HL-60/S4 treated with retinoic acid at 250 ng/mL for 4 days and 3 days (cell line): ENCODE data around the gene DDX21.
"Not testable (repeated sequence)": the region's sequence is repeated elsewhere in the genome, so short reads cannot be mapped to it uniquely, and the experiment has no call there.

Source experiments
- in situ Hi-C: fragments of 300-500 bp; cut with MboI; formaldehyde crosslinking; loops from 2 replicates; pipeline ENCODE4 v1.7.0; 2022; ENCODE audit warnings: low sequenced_read_pairs

DDX21 gene

DNA sequence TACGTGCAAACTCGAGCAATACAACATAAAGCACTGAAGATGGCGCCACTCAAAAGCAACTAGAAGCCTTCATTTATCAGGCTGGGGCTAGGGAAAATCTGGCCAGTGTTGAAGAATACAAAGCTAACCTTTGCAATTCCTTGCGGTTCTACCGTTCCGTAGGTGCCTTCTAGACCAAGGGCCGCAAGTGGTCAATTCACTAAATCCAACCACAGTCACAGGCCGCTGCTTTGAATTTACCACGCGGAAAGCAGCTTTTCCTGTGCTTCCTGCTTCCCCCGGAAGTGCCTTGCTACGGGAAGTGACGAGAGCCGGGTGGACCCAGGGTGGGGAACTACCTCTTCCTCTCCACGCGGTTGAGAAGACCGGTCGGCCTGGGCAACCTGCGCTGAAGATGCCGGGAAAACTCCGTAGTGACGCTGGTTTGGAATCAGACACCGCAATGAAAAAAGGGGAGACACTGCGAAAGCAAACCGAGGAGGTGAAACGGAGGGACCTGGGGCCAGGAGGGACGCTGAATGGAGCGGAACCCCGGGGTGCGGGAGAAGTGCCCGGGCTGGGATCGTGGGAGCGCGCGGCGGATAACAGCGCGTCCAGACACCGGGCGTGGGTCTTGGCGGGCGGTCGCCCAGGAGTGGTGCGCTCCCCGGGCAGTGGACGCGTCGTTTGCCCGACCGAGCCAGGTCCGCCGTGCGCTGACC is at the start of gene DDX21:
DDX21 (plus strand) TSS at position 339 of the 701 bp plus-strand sequence; CDS start at position 395, 56 bp downstream.
- in situ Hi-C loops: no loop called here

DNA sequence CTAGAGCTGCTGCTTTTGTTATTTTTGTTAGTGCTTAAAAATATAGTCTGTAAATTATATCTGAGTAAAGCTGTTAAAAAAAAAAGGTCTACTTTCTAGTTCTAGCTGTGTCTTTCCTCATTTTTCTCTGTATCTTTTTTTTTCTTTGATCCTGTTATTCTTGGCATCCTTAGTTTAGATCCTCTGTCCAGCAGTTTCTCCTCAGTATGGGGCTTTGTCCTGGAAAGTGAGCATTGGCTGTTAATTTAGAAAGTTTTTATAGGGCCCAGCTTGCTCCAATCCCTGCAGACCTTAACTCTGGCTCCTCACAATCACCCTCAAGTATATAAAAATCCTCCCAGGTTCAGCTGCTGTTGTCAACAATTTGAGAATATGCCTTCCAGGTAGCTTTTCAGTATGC is 31.4 kb upstream of the DDX21 start:
- in situ Hi-C loops: no loop called here

DNA sequence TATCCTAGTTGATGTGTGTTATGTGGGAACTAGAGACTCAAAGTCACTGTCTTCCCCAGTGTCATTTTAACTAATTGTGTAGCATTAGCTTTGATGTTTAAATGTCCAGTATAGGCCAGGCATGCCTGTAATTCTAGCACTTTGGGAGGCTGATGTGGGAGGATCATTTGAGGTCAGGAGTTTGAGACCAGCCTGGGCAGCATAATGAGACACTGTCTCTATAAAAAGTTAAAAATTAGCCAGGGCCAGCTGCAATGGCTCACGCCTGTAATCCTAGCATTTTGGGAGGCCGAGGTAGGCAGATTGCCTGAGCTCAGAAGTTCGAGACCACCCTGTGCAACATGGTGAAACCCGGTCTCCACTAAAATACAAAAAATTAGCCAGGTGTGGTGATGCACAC is 30.5 kb upstream of the DDX21 start:
- in situ Hi-C loops: no loop called here

DNA sequence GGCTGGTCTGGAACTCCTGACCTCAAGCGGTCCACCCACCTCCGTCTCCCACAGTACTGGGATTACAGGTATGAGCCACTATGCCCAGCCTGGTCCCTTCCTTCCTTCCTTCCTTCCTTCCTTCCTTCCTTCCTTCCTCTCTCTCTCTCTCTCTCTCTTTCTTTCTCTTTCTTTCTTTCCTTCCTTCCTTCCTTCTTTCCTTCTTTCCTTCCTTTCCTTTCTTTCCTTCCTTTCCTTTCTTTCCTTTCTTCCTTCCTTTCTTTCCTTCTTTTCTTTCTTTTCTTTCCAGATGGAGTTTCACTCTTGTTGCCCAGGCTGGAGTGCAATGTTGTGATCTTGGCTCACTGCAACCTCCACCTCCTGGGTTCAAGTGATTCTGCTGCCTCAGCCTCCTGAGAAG is 26.8 kb upstream of the DDX21 start:
- in situ Hi-C loops: not testable (repeated sequence)

DNA sequence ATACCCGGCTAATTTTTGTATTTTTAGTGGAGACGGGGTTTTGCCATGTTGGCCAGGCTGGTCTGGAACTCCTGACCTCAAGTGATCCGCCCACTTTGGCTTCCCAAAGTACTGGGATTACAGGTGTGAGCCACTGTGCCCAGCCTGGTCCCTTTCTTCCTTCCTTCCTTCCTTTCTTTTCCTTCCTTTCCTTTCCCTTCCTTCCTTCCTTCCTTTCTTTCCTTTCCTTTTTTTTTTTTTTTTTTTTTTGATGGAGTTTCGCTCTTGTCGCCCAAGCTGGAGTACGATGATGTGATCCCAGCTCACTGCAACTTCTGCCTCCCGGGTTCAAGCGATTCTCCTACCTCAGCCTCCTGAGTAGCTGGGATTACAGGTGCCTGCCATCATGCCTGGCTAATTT is 26.1 kb upstream of the DDX21 start:
- in situ Hi-C loops: not testable (repeated sequence)

DNA sequence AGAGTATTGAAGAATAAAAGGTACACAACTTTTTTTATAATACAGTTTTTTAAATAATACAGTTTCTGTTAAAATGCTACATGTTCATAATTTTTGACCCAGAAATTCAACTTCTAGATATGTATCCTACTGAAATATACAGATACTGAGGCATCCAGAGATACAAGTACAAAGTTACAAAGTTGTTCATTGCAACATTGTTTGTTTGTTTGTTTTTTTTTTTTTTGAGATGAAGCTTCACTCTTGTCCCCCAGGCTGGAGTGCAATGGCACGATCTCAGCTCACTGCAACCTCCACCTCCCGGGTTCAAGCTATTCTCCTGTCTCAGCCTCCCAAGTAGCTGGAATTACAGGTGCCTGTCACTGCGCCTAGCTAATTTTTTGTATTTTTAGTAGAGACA is 23.1 kb upstream of the DDX21 start:
- in situ Hi-C loops: not testable (repeated sequence)

DNA sequence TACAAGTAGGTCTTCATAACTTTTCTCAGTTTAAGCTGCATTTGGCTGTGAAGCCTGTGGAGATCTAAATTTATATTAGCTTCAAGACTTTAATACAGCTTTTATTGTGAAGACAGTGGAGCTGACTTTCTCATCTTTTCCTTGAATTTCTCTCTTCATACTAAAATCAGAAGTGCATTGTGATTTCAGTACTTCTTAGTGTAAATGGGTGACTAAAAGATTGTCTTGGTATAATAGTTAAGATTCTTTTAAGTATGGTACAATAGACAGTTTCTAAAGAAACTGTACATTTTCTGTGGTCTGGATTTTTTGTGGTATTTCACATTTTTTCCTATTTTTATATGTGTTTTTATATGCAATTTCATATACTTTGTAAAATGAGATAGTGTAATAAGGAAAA is 21.0 kb upstream of the DDX21 start:
- in situ Hi-C loops: no loop called here

DNA sequence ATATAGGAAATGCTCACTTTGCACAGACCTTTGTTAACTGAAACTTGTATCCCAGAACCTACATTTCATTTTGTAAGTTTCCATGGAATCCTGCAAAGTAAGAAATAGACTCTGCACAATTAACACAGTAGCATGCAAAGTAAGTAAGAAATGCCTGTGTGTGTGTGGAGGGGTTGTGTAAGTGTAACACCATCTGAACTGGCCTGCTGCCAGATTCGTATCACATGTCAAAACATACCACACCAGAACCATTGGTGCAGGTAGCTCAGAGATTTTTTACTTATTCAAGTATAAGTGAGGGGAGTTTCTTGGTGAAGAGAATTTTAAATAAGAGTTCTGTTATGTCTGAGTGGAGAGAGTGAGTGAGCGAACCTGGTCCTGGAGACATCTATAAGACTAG is 17.9 kb upstream of the DDX21 start:
- in situ Hi-C loops: no loop called here

DNA sequence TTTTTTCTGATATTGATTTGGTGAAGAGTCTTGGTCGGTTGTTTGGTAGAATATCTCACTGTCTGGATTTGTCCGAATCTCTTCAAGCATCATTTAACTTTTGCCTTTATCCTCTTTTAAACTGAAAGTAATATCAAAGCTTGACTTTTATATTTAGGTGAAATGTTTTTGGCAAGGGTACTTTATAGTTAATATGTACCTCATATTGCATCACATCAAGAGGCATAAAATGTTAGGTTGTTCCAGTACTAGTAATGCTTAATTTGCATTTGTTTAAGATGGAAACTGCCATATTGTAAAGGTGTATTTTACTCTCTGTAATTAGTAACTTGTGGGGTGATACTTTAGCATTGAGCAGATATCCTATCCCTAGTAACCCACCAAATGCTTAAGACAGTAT is 17.1 kb upstream of the DDX21 start:
- in situ Hi-C loops: no loop called here

DNA sequence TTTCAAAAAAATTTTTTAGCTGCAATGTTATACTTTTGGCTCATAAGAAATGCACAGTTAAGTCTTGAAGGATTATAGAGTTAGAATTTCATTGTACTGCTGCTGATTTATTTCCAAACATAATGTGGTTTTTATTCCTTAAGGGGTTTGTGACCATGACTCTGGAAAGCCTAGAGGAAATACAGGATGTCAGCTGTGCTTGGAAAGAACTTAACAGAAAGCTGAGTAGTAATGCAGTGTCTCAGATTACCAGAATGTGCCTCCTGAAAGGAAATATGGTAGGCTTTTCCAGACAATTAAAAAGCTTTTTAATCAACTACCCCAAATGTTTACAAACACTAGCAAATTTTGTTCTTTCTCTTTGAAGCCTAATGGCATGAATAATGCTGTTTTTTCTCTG is 15.1 kb upstream of the DDX21 start:
- in situ Hi-C loops: not testable (repeated sequence)

DNA sequence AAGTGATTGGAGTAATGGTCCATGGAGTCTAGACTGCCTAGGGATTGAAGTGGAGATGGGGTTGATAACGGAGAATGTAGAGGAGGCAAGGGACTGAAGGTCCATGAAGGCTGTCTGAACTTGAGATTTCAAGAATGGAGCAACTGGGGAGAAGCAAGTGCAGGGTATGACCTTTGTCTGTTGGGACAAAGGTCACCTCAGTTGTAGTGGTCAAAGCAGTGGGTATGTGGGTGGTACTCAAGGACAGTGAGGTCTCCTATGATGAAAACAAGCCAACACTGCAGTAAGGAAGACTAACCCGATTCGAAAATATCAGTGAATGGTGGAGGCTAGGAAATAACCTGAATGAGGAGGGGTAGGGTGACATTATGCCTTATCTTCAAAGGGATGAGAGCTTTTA is 5.4 kb upstream of the DDX21 start:
- in situ Hi-C loops: no loop called here

DNA sequence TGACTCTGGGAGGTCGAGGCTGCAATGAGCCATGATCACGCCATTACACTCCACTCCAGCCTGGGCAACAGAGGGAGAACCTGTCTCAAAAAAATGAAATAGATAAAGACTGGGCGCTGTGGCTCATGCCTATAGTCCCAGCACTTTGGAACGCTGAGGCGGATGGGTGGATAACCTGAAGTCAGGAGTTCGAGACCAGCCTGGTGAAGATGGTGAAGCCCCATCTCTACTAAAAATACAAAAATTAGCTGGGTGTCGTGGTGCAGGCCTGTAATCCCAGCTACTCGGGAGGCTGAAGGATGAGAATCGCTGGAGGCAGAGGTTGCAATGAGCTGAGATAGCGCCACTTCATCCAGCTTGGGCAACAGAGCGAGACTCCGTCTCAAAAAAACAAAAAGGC is 1.1 kb upstream of the DDX21 start:
- in situ Hi-C loops: no loop called here

DNA sequence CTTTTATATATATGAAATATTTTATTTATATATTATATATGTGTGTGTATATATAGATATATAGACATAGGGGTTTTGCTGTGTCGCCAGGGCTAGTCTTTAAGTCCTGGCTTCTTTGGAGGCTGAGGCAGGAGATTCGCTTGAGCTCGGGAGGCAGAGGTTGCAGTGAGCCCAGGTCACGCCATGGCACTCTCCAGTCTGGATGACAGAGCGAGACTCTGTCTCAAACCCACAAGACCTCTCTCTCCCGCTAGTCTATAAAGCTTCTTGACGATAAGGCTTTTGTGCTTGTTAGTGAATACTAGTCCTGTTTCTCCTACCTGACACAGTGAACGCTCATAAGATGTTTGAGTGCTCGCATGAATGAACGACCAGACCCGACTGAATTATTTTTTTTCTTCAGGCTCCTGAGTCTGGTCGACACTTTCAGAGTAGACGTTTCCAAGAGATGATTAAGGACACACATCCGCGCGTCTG is 577 bp upstream of the DDX21 start:
- in situ Hi-C loops: no loop called here

DNA sequence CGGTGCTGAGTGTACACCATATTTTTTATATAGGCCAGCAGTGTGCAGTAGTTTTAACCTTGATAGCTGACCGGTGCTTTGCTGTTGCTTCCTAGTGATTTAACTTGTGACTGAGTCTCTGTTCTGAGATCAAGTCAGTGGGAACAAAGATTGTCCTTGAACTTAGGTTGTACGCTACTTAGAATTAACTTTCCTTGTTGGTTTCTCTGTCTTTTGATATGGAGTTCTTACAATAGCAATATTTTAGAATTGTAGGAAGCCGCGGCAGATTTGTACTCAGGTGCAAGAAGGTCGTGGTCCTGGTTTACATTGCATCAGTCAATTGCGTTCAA is 1.3 kb downstream of the DDX21 start:
- in situ Hi-C loops: no loop called here

DNA sequence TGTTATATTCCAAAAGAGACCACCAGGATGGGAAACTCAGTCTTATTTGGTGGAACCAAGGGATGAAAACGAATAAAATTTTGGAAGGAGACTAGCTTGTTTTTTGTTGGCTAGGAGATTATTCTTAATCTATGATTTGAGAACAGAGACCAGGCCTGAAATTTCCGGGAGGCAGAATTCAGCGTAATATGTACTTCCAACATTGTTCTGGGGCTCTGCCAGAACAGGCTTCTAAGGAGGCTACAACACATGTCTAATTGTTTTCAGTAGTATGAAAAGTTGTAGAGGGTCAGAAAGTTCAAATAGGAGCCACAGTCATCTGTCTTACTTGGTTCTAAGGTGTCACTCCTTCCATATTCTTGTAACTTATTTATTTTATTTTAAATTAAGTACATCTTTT is 1.7 kb downstream of the DDX21 start:
- in situ Hi-C loops: no loop called here

DNA sequence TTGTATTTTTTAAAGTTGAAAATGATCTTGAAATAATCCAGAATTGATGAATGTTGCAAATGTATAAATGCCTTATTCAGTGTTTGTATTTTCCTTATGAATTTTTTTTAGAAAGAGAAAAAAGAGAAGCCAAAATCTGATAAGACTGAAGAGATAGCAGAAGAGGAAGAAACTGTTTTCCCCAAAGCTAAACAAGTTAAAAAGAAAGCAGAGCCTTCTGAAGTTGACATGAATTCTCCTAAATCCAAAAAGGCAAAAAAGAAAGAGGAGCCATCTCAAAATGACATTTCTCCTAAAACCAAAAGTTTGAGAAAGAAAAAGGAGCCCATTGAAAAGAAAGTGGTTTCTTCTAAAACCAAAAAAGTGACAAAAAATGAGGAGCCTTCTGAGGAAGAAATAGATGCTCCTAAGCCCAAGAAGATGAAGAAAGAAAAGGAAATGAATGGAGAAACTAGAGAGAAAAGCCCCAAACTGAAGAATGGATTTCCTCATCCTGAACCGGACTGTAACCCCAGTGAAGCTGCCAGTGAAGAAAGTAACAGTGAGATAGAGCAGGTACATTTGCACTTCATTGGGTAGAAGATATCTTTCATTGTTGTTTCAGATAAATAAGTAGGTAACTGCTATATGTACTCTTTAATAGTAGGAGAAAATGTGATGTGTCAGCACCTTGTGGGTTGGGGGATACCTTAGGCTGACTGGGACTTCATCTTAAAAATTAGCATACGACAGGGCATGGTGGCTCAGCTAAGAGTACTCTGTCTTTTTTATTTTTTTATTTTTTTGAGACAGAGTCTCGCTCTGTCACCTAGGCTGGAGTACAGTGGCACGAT is 3.9 kb downstream of the DDX21 start:
- in situ Hi-C loops: no loop called here

DNA sequence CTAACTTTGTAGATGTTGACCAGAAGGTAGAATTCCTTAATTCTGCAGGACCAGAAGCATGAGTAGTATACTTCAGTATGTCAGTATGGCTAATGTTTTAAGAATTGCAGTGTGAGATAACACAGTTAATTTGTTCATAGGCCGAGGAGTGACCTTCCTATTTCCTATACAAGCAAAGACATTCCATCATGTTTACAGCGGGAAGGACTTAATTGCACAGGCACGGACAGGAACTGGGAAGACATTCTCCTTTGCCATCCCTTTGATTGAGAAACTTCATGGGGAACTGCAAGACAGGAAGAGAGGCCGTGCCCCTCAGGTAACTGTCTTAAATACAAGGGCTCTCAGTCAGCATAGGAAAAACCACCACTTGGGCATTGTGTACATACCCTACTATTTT is 7.2 kb downstream of the DDX21 start:
- in situ Hi-C loops: no loop called here

DNA sequence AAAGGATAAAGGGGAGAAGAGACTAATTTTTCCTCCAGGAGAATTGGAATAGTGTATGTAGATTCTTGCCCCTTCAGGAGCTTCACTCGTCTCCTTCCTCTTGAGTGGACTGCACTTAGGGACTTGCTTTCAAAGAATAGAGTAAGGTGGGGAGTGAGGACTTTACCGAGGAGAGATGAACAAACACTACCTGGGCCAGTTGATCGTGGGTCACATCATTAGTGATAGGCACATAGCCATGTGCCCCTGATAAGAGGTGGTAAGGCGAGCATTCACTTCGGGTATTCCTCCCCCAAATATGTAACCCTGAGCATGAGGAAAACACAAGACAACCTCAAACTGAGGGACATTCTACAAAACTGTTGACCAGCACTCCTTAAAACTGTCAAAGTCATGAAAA is 18.0 kb downstream of the DDX21 start:
- in situ Hi-C loops: no loop called here

DNA sequence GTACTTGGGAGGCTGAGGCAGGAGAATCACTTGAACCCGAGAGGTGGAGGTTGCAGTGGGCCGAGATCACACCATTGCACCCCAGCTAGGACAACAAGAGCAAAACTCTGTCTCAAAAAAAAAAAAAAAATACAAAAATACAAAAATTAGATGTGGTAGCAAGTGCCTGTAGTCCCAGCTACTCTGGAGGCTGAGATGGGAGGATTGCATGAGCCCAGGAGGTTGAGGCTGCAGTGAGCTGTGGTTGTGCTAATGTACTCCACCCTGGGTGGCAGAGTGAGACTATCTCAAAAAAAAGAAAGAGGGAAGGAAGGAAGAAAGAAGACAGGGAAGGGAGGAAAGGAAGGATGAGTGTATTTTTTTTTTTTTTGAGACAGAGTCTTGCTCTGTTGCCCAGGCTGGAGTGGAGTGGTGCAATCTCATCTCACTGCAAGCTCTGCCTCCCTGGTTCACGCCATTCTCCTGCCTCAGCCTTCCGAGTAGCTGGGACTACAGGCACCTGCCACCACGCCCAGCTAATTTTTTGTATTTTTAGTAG is 20.0 kb downstream of the DDX21 start:
- in situ Hi-C loops: not testable (repeated sequence)

DNA sequence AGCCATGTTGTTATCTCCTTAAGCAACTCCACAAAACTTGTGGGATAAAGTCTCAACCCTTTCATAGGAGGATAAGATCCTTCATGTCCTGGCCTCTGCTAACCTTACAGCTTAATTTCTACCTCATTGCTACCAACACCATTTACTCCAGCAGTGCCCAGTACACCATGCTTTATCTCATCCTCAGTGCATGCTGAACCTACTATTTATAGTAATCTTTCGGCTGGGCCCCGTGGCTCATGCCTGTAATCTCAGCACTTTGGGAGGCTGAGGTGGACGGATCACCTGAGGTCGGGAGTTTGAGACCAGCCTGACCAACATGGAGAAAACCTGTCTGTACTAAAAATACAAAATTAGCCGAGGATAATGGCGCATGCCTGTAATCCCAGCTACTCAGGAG is 23.8 kb downstream of the DDX21 start:
- in situ Hi-C loops: not testable (repeated sequence)

DNA sequence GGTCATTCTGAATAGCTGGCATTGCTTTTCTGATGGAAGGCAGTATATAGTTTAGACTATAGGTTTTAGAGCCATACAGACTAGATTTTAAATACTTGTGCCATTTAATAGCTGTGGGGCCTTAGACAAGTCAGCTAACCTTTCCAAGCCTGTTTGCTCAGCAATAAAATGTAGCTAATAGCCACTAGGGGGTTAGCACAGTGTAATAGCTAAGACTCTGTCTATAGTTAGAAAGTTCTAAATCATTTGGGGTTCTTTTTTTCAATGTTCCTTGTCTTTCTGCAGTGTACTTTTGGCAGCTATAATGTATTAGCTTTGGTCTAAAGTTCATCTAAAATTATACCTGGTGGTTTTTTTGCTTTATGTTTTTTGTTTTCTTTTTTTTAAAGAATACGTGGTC is 25.1 kb downstream of the DDX21 start:
- in situ Hi-C loops: no loop called here

DNA sequence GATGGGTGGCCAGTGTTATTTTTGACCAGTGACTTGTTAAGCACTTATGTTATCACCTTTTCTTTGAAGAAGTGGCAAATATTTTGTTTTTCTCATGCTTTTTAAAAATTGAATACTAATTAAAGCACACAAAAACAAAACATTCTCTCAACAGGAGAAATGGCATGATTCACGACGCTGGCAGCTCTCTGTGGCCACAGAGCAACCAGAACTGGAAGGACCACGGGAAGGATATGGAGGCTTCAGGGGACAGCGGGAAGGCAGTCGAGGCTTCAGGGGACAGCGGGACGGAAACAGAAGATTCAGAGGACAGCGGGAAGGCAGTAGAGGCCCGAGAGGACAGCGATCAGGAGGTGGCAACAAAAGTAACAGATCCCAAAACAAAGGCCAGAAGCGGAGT is 26.4 kb downstream of the DDX21 start:
- in situ Hi-C loops: no loop called here
